Transverse colon (tissue), 3 donors: ENCODE measurements around the gene SPDYE18.
"Not testable (repeated sequence)": the region's sequence is repeated elsewhere in the genome, so short reads cannot be mapped to it uniquely, and the experiment has no call there.

Experiments
- POLR2A ChIP-seq: fragments of 450-650 bp; IDR thresholded peaks from one replicate; pipeline ENCODE4 v1.6.1; 2016; ENCODE audit warnings: antibody characterized with exemption, mild to moderate bottlenecking, moderate library complexity
- TF ChIP-seq, protein P1 (sequence below), 5 experiments: fragments of 200-600 bp in 3 of 5; fragments of 450-650 bp in 2 of 5; sonication (generic) in 3 of 5; IDR thresholded peaks; 1 replicate in 2 of 5; 2 replicates in 3 of 5; pipeline ENCODE4 v1.5.1; 2016 to 2017; ENCODE audit warnings: antibody characterized with exemption in 5 of 5, inconsistent platforms in 3 of 5, mild to moderate bottlenecking in 2 of 5, moderate library complexity in 1 of 5

DNA sequence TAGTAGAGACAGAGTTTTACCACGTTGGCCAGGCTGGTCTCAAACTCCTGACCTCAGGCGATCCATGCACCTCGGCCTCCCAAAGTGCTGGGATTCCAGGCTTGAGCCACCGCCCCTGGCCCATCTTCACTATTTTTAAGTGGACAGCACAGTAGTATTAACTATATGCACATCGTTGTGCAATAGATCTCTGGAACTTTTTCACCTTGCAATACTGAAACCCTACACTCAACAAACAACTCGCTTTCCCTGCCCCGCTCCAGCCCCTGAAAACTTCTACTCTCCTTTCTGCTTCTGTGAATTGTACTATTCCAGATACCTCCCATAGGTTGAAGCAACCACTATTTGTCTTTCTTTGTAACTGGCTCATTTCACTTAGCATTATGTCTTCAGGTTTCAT is 3.5 kb upstream of the SPDYE18 start:
- TF ChIP-seq, protein P1, sequence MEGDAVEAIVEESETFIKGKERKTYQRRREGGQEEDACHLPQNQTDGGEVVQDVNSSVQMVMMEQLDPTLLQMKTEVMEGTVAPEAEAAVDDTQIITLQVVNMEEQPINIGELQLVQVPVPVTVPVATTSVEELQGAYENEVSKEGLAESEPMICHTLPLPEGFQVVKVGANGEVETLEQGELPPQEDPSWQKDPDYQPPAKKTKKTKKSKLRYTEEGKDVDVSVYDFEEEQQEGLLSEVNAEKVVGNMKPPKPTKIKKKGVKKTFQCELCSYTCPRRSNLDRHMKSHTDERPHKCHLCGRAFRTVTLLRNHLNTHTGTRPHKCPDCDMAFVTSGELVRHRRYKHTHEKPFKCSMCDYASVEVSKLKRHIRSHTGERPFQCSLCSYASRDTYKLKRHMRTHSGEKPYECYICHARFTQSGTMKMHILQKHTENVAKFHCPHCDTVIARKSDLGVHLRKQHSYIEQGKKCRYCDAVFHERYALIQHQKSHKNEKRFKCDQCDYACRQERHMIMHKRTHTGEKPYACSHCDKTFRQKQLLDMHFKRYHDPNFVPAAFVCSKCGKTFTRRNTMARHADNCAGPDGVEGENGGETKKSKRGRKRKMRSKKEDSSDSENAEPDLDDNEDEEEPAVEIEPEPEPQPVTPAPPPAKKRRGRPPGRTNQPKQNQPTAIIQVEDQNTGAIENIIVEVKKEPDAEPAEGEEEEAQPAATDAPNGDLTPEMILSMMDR (IDR thresholded peaks at IDR 0.05): not testable (repeated sequence)
- not testable (repeated sequence) for TF ChIP-seq POLR2A
